ENCODE results near the gene THEM4. TPM values are rescaled to one million over a fixed set of nuclear protein-coding genes. Genes with fewer than 3 reads are reported as not detected.
A peak's percentile ranks its signal among the peaks of the same experiment; 100 is the strongest.

Gene THEM4
- total RNA-seq, 2 experiments from 2014 or later = 7.2 to 21.5 TPM

- Histone ChIP-seq H3K79me2 (ENCODE audit: insufficient read depth, low read depth, low read length) (no peaks in the 10 kb centered on the region), H3K4me3 (ENCODE audit: low read depth, low read length, poor library complexity, severe bottlenecking) (no peak overlapping the region), H3K4me2 (ENCODE audit: low read length) (no peak overlapping the region), H2AFZ (ENCODE audit: low read length) (no peak overlapping the region; the same call in 1 of the 2 replicates), H3K27ac (ENCODE audit: low read depth, low read length, poor library complexity, severe bottlenecking) (no peak overlapping the region), H3K36me3 (ENCODE audit: insufficient read depth, low read length) (no peaks in the 10 kb centered on the region), H3K9me2 (ENCODE audit: insufficient read depth, low read length) (no peaks in the 10 kb centered on the region), H4K20me1 (ENCODE audit: insufficient read depth, low read length) (no peaks in the 10 kb centered on the region), H3K9me3 (ENCODE audit: low read length) (no peaks in the 10 kb centered on the region), H3K4me1 (ENCODE audit: insufficient read depth, low read length, poor library complexity, severe bottlenecking) (peaks cover 56% of the 10 kb centered on the region)
- CTCF ChIA-PET (ENCODE audit: unreplicated experiment) = interaction anchor here (1.0 kb wide), 1 partner anchor 10 kb away, joined by 3 read pairs; no protein-coding TSS in a partner anchor
- no TSS peak for BruUV-seq (replicated peaks)
- no peak for TF ChIP-seq CTCF (conservative IDR thresholded peaks at IDR 0.05; ENCODE audit: low read length)
- TF ChIP-seq EZH2phosphoT487 (IDR thresholded peaks at IDR 0.05; ENCODE audit: borderline replicate concordance, low read depth, low read length) = no peak
- DNase-seq (ENCODE audit: low spot score) = no peak
- intact Hi-C loops (cut with micrococcal nuclease; ENCODE audit: unreplicated experiment) = no loop called here
- POLR2A ChIA-PET = interaction anchor here (1.2 kb wide), 1 partner anchor 29 kb away, joined by 3 read pairs; no protein-coding TSS in a partner anchor
These were observed 14.1 kb upstream of the THEM4 start for GRCh38 chr1:151923422-151923821.

GRCh38 chr1:151920149-151920548, 10.8 kb upstream of the THEM4 start:
- peak overlapping the region; percentile 53 for H3K4me2 ChIP-seq (ENCODE audit: low read length)
- no TSS peak for BruUV-seq (replicated peaks)
- H3K36me3 ChIP-seq (ENCODE audit: insufficient read depth, low read length) = no peaks in the 10 kb centered on the region
- peak; percentile 80 for DNase-seq (ENCODE audit: low spot score)
- peak overlapping the region; percentile 81 for H2AFZ ChIP-seq (ENCODE audit: low read length)
- H3K9me2 ChIP-seq (ENCODE audit: insufficient read depth, low read length) = no peaks in the 10 kb centered on the region
- ChIA-PET CTCF (ENCODE audit: unreplicated experiment) (no interaction called here), POLR2A (interaction anchor here (0.5 to 3.3 kb wide), 5 partner anchors 9 to 356 kb away, joined by 3 to 18 read pairs (median 4); partner anchors contain the start of gene THEM4)
- H3K4me1 ChIP-seq (ENCODE audit: insufficient read depth, low read length, poor library complexity, severe bottlenecking) = peaks cover 38% of the 10 kb centered on the region
- intact Hi-C loops (cut with micrococcal nuclease; ENCODE audit: unreplicated experiment) = no loop called here
- H3K27ac ChIP-seq (ENCODE audit: low read depth, low read length, poor library complexity, severe bottlenecking) = peak overlapping the region; percentile 84
- TF ChIP-seq EZH2phosphoT487 (IDR thresholded peaks at IDR 0.05; ENCODE audit: borderline replicate concordance, low read depth, low read length) (no peak), CTCF (conservative IDR thresholded peaks at IDR 0.05; ENCODE audit: low read length) (no peak)
- H3K4me3 ChIP-seq (ENCODE audit: low read depth, low read length, poor library complexity, severe bottlenecking) = peak overlapping the region; percentile 28
- H4K20me1 ChIP-seq (ENCODE audit: insufficient read depth, low read length) = no peaks in the 10 kb centered on the region
- no peaks in the 10 kb centered on the region for H3K79me2 ChIP-seq (ENCODE audit: insufficient read depth, low read depth, low read length)
- H3K9me3 ChIP-seq (ENCODE audit: low read length) = no peaks in the 10 kb centered on the region

GRCh38 chr1:151918819-151919610, 9.7 kb upstream of the THEM4 start:
- POLR2A ChIA-PET = interaction anchor here (0.7 to 3.3 kb wide), 3 partner anchors 8 to 10 kb away, joined by 3 to 18 read pairs (median 16); partner anchors contain the start of gene THEM4

More at GRCh38 chr1:151918819-151919610, 9.7 kb upstream of the THEM4 start:
- peak overlapping the region; percentile 84 for H3K27ac ChIP-seq (ENCODE audit: low read depth, low read length, poor library complexity, severe bottlenecking)
- H4K20me1 ChIP-seq (ENCODE audit: insufficient read depth, low read length) = no peaks in the 10 kb centered on the region
- no peaks in the 10 kb centered on the region for H3K36me3 ChIP-seq (ENCODE audit: insufficient read depth, low read length)
- H3K79me2 ChIP-seq (ENCODE audit: insufficient read depth, low read depth, low read length) = no peaks in the 10 kb centered on the region
- H3K4me3 ChIP-seq (ENCODE audit: low read depth, low read length, poor library complexity, severe bottlenecking) = no peak overlapping the region
- H2AFZ ChIP-seq (ENCODE audit: low read length) = no peak overlapping the region; the same call in 1 of the 2 replicates
- intact Hi-C loops (cut with micrococcal nuclease; ENCODE audit: unreplicated experiment) = no loop called here
- CTCF ChIA-PET (ENCODE audit: unreplicated experiment) = no interaction called here
- no peak for DNase-seq (ENCODE audit: low spot score)
- TF ChIP-seq CTCF (conservative IDR thresholded peaks at IDR 0.05; ENCODE audit: low read length) = no peak
- no peak for TF ChIP-seq EZH2phosphoT487 (IDR thresholded peaks at IDR 0.05; ENCODE audit: borderline replicate concordance, low read depth, low read length)
- no peak overlapping the region for H3K4me2 ChIP-seq (ENCODE audit: low read length)
- H3K9me3 ChIP-seq (ENCODE audit: low read length) = no peaks in the 10 kb centered on the region
- BruUV-seq (replicated peaks) = no TSS peak
- no peaks in the 10 kb centered on the region for H3K9me2 ChIP-seq (ENCODE audit: insufficient read depth, low read length)
- H3K4me1 ChIP-seq (ENCODE audit: insufficient read depth, low read length, poor library complexity, severe bottlenecking) = peaks cover 38% of the 10 kb centered on the region
